GM12878 (cell line): ENCODE data around the gene GABRR1. TPM values are rescaled to one million over a fixed set of nuclear protein-coding genes. Genes with fewer than 3 reads are reported as not detected.

ENCODE experiments used
- ATAC-seq: fragments of 200-7000 bp; cut with Tn5 transposase; 3 replicates; pipeline ENCODE4 v1.9.1; 2020; ENCODE audit warnings: mild to moderate bottlenecking, moderate library complexity
- BruUV-seq: library from RNA; stranded (reverse); fragments of 400-500 nt; replicated peaks from 2 replicates; lab custom pipeline; 2021; lab: Mats Ljungman, UMichigan
- CTCF ChIA-PET: fragments of 300-600 bp; sonication (Branson Sonifier 250); formaldehyde crosslinking; extraction: SDS; loops from one replicate; lab custom pipeline; 2021; ENCODE audit warnings: inconsistent platforms; lab: Yijun Ruan, JAX
- POLR2A ChIA-PET: fragments of 350-600 bp; formaldehyde crosslinking; extraction: SDS; loops from one replicate; lab custom pipeline; 2021; ENCODE audit warnings: inconsistent platforms; lab: Charles Lee
- RAD21 ChIA-PET: fragments of 300-600 bp; sonication (Branson Sonifier 250); formaldehyde crosslinking; loops from one replicate; lab custom pipeline; 2023; ENCODE audit warnings: antibody characterized with exemption; ENCODE audit not compliant: unreplicated experiment; lab: Charles Lee
- SMC1A ChIA-PET: fragments of 300-600 bp; sonication (Branson Sonifier 250); formaldehyde crosslinking; loops from one replicate; lab custom pipeline; 2023; ENCODE audit not compliant: unreplicated experiment, uncharacterized antibody; lab: Charles Lee
- DNase-seq: peaks from one replicate; pipeline ENCODE4 v3.0.0-alpha.2; 2011; ENCODE audit warnings: low read depth, low spot score
- FAIRE-seq: peaks from 3 replicates; lab custom pipeline; 2011; peaks lifted over from hg19 to GRCh38; lab: Jason Lieb, UNC
- H2AFZ ChIP-seq: 2 replicates; pipeline ENCODE4 v1.6.0; 2011; ENCODE audit warnings: low read depth, low read length, control low read depth; ENCODE audit not compliant: control insufficient read depth
- H3K27ac ChIP-seq: 2 replicates; pipeline ENCODE4 v1.5.1; 2011; ENCODE audit warnings: control low read depth; ENCODE audit not compliant: control insufficient read depth, insufficient read depth
- H3K27me3 ChIP-seq, 2 experiments: replicated peaks in 1 of 2; 2 replicates each; pipeline versions ENCODE4 v1.6.0 to v1.6.1; 2011; ENCODE audit warnings: low read length in 1 of 2; ENCODE audit not compliant: control insufficient read depth in 2 of 2, insufficient read depth in 2 of 2
- H3K36me3 ChIP-seq, 2 experiments: 2 replicates each; pipeline ENCODE4 v1.5.1; 2011; ENCODE audit warnings: low read length in 1 of 2; ENCODE audit not compliant: control insufficient read depth in 2 of 2, insufficient read depth in 2 of 2
- H3K4me1 ChIP-seq: 2 replicates; pipeline ENCODE4 v1.6.1; 2011; ENCODE audit warnings: mild to moderate bottlenecking, low read length, moderate library complexity, mixed read lengths; ENCODE audit not compliant: control insufficient read depth, insufficient read depth
- H3K4me2 ChIP-seq: 2 replicates; pipeline ENCODE4 v1.6.0; 2011; ENCODE audit warnings: control low read depth; ENCODE audit not compliant: control insufficient read depth, insufficient read depth
- H3K4me3 ChIP-seq: fragments of 200-600 bp; sonication (generic); 2 replicates; pipeline ENCODE4 v1.5.1; 2016
- H3K79me2 ChIP-seq: 2 replicates; pipeline ENCODE4 v1.6.0; 2011; ENCODE audit warnings: low read length; ENCODE audit not compliant: control insufficient read depth, insufficient read depth
- H3K9ac ChIP-seq: 2 replicates; pipeline ENCODE4 v1.8.0; 2011; ENCODE audit warnings: low read length, control low read depth, mixed read lengths; ENCODE audit not compliant: control insufficient read depth, insufficient read depth
- H3K9me3 ChIP-seq: replicated peaks from 3 replicates; pipeline ENCODE4 v1.5.1; 2011; ENCODE audit warnings: mild to moderate bottlenecking, low read length; ENCODE audit not compliant: control insufficient read depth, insufficient read depth
- H4K20me1 ChIP-seq: 2 replicates; pipeline ENCODE4 v1.6.0; 2011; ENCODE audit not compliant: control insufficient read depth, insufficient read depth
- ETV6 ChIP-seq, 2 experiments: fragments of 450-650 bp in 1 of 2; IDR thresholded peaks in 1 of 2; conservative IDR thresholded peaks in 1 of 2; 2 replicates each; pipeline ENCODE4 v1.6.1; 2014; ENCODE audit warnings: antibody characterized with exemption in 1 of 2, borderline replicate concordance in 1 of 2, low read depth in 1 of 2, mild to moderate bottlenecking in 1 of 2, moderate library complexity in 1 of 2
- KAT2A ChIP-seq: conservative IDR thresholded peaks from 2 replicates; pipeline ENCODE4 v1.6.1; 2011; ENCODE audit warnings: low read depth, low read length; ENCODE audit not compliant: control insufficient read depth
- RAD21 ChIP-seq: IDR thresholded peaks from 2 replicates; pipeline ENCODE4 v1.6.1; 2011; ENCODE audit warnings: mild to moderate bottlenecking, low read depth, low read length, moderate library complexity; ENCODE audit not compliant: insufficient read depth
- SMC3 ChIP-seq: IDR thresholded peaks from 2 replicates; pipeline ENCODE4 v1.6.1; 2011; ENCODE audit warnings: low read length, improper control_type of control experiment, borderline replicate concordance
- WGBS: methylation state at CpG from one replicate; pipeline ENCODE4 v1.1.6; 2016; ENCODE audit warnings: low lambda C conversion rate; ENCODE audit not compliant: insufficient replicate concordance, insufficient coverage; ENCODE audit errors: missing lambda C conversion rate; 5-methylcytosine and 5-hydroxymethylcytosine counted together
- in situ Hi-C: fragments of 300-500 bp; cut with MboI; formaldehyde crosslinking; loops from 9 replicates; pipeline ENCODE4 v1.14.3; 2018; ENCODE audit warnings: mixed read lengths
- intact Hi-C: fragments of 100-400 bp; cut with micrococcal nuclease; formaldehyde crosslinking; loops from one replicate; pipeline ENCODE4 v1.14.2; 2022; ENCODE audit not compliant: unreplicated experiment
- polyA plus RNA-seq, 11 experiments: library from polyadenylated mRNA; depleted of rRNA in 4 of 11; unstranded in 6 of 11; stranded (reverse) in 5 of 11; fragments of >200 nt; fragmentation: Nextera tagmentation in 4 of 11; fragmentation: Illumina TruSeq in 1 of 11; extraction: Ambion mirVana in 4 of 11; extraction: Trizol in 1 of 11; gene quantifications; 1 replicate in 1 of 11; 2 replicates in 10 of 11; pipeline versions ENCODE4 v1.2.1 to v1.2.3, GENCODE V29; 2011 to 2016; ENCODE audit warnings: inconsistent platforms in 2 of 11, missing spikeins in 2 of 11, low read depth in 1 of 11
- total RNA-seq, 4 experiments: library from RNA; depleted of rRNA in 3 of 4; stranded (reverse); fragments of >200 nt in 3 of 4; fragmentation: Illumina TruSeq in 1 of 4; extraction: Trizol in 1 of 4; gene quantifications; 2 replicates each; pipeline versions ENCODE4 v1.2.1 to v1.2.3, GENCODE V29; 2013 to 2021
- TF ChIP-seq, protein P1 (sequence below), 3 experiments: IDR thresholded peaks in 2 of 3; conservative IDR thresholded peaks in 1 of 3; 2 replicates each; pipeline ENCODE4 v1.5.1; 2011; ENCODE audit warnings: low read depth in 3 of 3, low read length in 3 of 3, mild to moderate bottlenecking in 3 of 3, control low read depth in 2 of 3, moderate library complexity in 2 of 3, inconsistent platforms in 1 of 3, mixed read lengths in 1 of 3; ENCODE audit not compliant: control insufficient read depth in 2 of 3, insufficient read depth in 1 of 3; ENCODE audit errors: extremely low read depth in 1 of 3
- TF ChIP-seq, protein P2 (sequence below): fragments of 450-650 bp; formaldehyde crosslinking; IDR thresholded peaks from 2 replicates; pipeline ENCODE4 v1.5.0; 2022; ENCODE audit warnings: mild to moderate bottlenecking, missing genetic modification characterization
- TF ChIP-seq, protein P3 (sequence below): IDR thresholded peaks from 2 replicates; pipeline ENCODE4 v1.6.1; 2012; ENCODE audit warnings: low read length, inconsistent platforms

GABRR1 gene
- total and polyA plus RNA-seq, 10 of the 15 experiments (the other 5 are each of a cell fraction or from before 2014, with no cell fraction given): not detected

DNA sequence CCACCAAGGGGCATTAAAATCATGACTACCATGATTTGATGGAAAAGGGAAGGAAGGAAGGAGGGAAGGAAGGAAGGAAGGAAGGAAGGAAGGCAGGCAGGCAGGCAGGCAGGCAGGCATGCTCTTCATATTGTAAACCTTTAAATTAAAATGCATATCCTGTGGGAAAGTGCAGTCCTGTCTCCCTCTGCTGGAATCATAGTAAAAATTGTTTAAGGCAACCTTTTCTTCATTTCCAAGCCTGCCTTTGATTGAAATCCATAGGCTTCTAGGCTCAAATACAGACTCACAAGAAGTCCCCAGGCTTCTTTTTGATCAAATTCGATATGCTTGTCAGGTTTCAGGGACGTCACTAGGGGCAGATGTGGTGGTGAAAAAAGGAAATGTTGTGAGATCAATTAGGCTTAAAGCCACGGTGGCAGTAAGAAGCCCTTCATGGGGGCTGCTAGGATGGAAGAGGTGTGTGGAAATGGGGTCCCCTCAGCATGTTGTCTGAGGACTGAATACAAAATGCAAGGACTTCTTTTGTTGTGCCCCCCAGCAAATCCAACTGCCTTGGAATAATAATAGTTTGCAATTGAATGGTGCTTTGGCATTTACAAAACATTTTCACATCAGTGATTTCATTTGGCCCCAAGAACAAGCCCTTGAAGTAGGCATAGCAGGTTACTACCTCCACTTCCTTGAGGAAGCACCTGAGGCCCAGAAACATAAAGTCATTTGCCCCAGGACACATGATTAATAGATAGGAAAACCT is 25.6 kb upstream of the GABRR1 start:
- ChIA-PET RAD21 (interaction anchor here (0.6 to 1.8 kb wide), 5 partner anchors 162 to 260 kb away, joined by 3 to 14 read pairs (median 4); partner anchors contain the start of gene PNRC1), POLR2A (no interaction called here), SMC1A (interaction anchor here (0.8 to 3.2 kb wide), 10 partner anchors 13 to 371 kb away, joined by 3 to 28 read pairs (median 3); partner anchors contain the start of gene PM20D2), CTCF (interaction anchor here (0.6 to 4.5 kb wide), 11 partner anchors 55 to 262 kb away, joined by 3 to 45 read pairs (median 5); no protein-coding TSS in a partner anchor)
- H3K27ac ChIP-seq: no peak overlapping the region
- no peaks in the 10 kb centered on the region for H3K27me3 ChIP-seq
- TF ChIP-seq SMC3 (peak; percentile 75; the same call in 1 of the 2 replicates), KAT2A (no peak), ETV6 (conservative IDR thresholded peaks at IDR 0.05 in 1 of 2, IDR thresholded peaks at IDR 0.05 in 1 of 2; ENCODE audit: borderline replicate concordance in 1 of 2, low read depth in 1 of 2) (peak in 1 of 2 experiments; percentile 85; a peak in 2 of 4 replicates), RAD21 (peak; percentile 68)
- TF ChIP-seq, protein P1, sequence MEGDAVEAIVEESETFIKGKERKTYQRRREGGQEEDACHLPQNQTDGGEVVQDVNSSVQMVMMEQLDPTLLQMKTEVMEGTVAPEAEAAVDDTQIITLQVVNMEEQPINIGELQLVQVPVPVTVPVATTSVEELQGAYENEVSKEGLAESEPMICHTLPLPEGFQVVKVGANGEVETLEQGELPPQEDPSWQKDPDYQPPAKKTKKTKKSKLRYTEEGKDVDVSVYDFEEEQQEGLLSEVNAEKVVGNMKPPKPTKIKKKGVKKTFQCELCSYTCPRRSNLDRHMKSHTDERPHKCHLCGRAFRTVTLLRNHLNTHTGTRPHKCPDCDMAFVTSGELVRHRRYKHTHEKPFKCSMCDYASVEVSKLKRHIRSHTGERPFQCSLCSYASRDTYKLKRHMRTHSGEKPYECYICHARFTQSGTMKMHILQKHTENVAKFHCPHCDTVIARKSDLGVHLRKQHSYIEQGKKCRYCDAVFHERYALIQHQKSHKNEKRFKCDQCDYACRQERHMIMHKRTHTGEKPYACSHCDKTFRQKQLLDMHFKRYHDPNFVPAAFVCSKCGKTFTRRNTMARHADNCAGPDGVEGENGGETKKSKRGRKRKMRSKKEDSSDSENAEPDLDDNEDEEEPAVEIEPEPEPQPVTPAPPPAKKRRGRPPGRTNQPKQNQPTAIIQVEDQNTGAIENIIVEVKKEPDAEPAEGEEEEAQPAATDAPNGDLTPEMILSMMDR (IDR thresholded peaks at IDR 0.05 in 2 of 3, conservative IDR thresholded peaks at IDR 0.05 in 1 of 3; ENCODE audit: control insufficient read depth in 2 of 3, extremely low read depth in 1 of 3, insufficient read depth in 1 of 3, low read depth in 3 of 3, low read length in 3 of 3): peak; percentile 23 to 59 (median 31); a peak in 4 of 6 replicates
- TF ChIP-seq, protein P2, sequence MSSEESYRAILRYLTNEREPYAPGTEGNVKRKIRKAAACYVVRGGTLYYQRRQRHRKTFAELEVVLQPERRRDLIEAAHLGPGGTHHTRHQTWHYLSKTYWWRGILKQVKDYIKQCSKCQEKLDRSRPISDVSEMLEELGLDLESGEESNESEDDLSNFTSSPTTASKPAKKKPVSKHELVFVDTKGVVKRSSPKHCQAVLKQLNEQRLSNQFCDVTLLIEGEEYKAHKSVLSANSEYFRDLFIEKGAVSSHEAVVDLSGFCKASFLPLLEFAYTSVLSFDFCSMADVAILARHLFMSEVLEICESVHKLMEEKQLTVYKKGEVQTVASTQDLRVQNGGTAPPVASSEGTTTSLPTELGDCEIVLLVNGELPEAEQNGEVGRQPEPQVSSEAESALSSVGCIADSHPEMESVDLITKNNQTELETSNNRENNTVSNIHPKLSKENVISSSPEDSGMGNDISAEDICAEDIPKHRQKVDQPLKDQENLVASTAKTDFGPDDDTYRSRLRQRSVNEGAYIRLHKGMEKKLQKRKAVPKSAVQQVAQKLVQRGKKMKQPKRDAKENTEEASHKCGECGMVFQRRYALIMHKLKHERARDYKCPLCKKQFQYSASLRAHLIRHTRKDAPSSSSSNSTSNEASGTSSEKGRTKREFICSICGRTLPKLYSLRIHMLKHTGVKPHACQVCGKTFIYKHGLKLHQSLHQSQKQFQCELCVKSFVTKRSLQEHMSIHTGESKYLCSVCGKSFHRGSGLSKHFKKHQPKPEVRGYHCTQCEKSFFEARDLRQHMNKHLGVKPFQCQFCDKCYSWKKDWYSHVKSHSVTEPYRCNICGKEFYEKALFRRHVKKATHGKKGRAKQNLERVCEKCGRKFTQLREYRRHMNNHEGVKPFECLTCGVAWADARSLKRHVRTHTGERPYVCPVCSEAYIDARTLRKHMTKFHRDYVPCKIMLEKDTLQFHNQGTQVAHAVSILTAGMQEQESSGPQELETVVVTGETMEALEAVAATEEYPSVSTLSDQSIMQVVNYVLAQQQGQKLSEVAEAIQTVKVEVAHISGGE (CRISPR knock-in tag): no peak
- TF ChIP-seq, protein P3, sequence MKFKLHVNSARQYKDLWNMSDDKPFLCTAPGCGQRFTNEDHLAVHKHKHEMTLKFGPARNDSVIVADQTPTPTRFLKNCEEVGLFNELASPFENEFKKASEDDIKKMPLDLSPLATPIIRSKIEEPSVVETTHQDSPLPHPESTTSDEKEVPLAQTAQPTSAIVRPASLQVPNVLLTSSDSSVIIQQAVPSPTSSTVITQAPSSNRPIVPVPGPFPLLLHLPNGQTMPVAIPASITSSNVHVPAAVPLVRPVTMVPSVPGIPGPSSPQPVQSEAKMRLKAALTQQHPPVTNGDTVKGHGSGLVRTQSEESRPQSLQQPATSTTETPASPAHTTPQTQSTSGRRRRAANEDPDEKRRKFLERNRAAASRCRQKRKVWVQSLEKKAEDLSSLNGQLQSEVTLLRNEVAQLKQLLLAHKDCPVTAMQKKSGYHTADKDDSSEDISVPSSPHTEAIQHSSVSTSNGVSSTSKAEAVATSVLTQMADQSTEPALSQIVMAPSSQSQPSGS: no peak
- DNase-seq (no peak), FAIRE-seq (peak; percentile 62), ATAC-seq (peak; percentile 70)
- intact Hi-C loops (loop anchor here (1.0 to 2.0 kb wide), 2 partner anchors 120 to 260 kb away; no protein-coding TSS in a partner anchor), in situ Hi-C loops (loop anchor here (5.0 kb wide), 1 partner anchor 260 kb away; no protein-coding TSS in a partner anchor)
- no peaks in the 10 kb centered on the region for H3K36me3 ChIP-seq
- 4% methylated on average over 3 of the region's 3 CpGs for whole genome bisulfite sequencing
- H3K4me1 ChIP-seq: peaks cover 14% of the 10 kb centered on the region
- no TSS peak for BruUV-seq
- H3K79me2 ChIP-seq: no peaks in the 10 kb centered on the region
- no peak overlapping the region for H3K4me3 ChIP-seq
- H4K20me1 ChIP-seq: no peaks in the 10 kb centered on the region
- no peaks in the 10 kb centered on the region; the same call in 2 of the 3 replicates for H3K9me3 ChIP-seq
- no peak overlapping the region for H3K9ac ChIP-seq
- H2AFZ ChIP-seq: peak overlapping the region; percentile 60
- no peak overlapping the region for H3K4me2 ChIP-seq
